Suprapubic skin (tissue), 4 donors: Measurements from ENCODE around the gene PYGO2. TPM values are rescaled to one million over a fixed set of nuclear protein-coding genes. Genes with fewer than 3 reads are reported as not detected.
A peak's percentile ranks its signal among the peaks of the same experiment; 100 is the strongest.
"Not testable (repeated sequence)": the region's sequence is repeated elsewhere in the genome, so short reads cannot be mapped to it uniquely, and the experiment has no call there.

ENCODE experiments used
- DNase-seq, 2 donors: peaks; one replicate each; pipeline ENCODE4 v3.0.0-alpha.2; 2019; ENCODE audit warnings: low spot score in 2 of 2
- H3K27ac ChIP-seq: fragments of 200-600 bp; sonication (generic); one replicate; pipeline ENCODE4 v1.5.1; 2019
- H3K27me3 ChIP-seq: fragments of 200-600 bp; sonication (generic); one replicate; pipeline ENCODE4 v1.5.1; 2019
- H3K36me3 ChIP-seq: fragments of 200-600 bp; sonication (generic); one replicate; pipeline ENCODE4 v1.5.1; 2019
- H3K4me1 ChIP-seq: fragments of 200-600 bp; sonication (generic); one replicate; pipeline ENCODE4 v1.5.1; 2019
- H3K4me3 ChIP-seq: fragments of 200-600 bp; sonication (generic); one replicate; pipeline ENCODE4 v1.5.1; 2019; ENCODE audit warnings: mild to moderate bottlenecking
- H3K9me3 ChIP-seq: fragments of 200-600 bp; sonication (generic); one replicate; pipeline ENCODE4 v1.5.1; 2019
- EP300 ChIP-seq: sonication (generic); formaldehyde crosslinking; IDR thresholded peaks from one replicate; pipeline ENCODE4 v1.6.1; 2017; ENCODE audit warnings: antibody characterized with exemption
- POLR2A ChIP-seq, 2 donors: fragments of 450-650 bp; IDR thresholded peaks; one replicate each; pipeline ENCODE4 v1.6.1; 2017; ENCODE audit warnings: antibody characterized with exemption in 2 of 2, mild to moderate bottlenecking in 2 of 2, moderate library complexity in 2 of 2
- POLR2AphosphoS5 ChIP-seq, 3 donors: sonication (generic); formaldehyde crosslinking; IDR thresholded peaks; one replicate each; pipeline ENCODE4 v1.6.1; 2017; ENCODE audit warnings: antibody characterized with exemption in 3 of 3
- WGBS: methylation state at CpG from one replicate; pipeline ENCODE4 v1.1.5; 2018; 5-methylcytosine and 5-hydroxymethylcytosine counted together
- total RNA-seq, 4 donors: library from RNA; depleted of rRNA; stranded (reverse); fragments of >200 nt; gene quantifications; one replicate each; pipeline ENCODE4 v1.1.0, GENCODE V29; 2016
- TF ChIP-seq, protein P1 (sequence below), 2 donors: fragments of 200-600 bp in 1 of 2; fragments of 450-650 bp in 1 of 2; sonication (generic) in 1 of 2; IDR thresholded peaks; one replicate each; pipeline ENCODE4 v1.5.1; 2016 to 2019; ENCODE audit warnings: antibody characterized with exemption in 2 of 2, mild to moderate bottlenecking in 1 of 2, moderate library complexity in 1 of 2

The PYGO2 gene
- total RNA-seq, 4 donors from 2014 or later = 34.2 to 46.7 (median 35.3) TPM

DNA sequence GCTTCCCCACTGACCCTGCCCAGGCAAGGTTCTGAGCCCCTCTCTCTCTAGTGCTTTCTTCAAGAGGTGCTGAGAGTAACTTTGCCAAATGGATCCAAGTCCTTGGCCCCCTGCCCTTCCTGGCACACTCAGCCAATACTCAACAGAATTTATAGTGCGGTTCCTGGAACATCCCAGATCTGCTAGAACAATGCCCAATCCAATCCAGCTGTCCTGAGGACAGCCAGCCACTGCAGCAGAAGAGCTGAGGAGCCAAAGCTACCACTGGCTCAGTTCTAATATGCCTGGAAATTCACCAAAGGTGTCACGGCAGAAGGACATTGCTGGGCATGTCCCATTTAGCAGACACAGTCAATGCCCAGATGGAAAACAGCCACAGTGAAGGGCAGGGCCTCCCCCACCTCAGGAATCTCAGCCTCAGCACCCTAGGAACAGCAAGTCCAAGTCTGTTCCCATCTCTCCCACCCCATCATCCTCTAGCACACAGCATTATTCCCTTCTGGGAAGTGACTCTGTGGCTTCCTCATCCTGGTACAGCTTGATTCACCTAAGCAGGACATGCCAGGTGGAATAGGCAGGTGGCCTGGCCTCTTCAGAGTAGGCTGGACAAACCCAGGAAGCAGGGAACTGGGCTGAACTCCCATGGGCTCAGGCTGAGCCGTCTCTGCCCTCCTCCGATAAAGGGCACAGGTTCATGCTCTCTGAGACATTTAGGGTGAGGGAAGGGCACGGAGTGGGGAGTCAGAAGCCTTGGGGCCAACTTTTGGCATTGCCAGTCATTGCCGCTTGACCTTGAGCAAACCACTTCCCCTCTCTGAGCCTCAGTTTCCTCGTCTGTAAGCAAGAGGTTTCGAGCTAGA, 49.7 kb downstream of the PYGO2 start:
- TF ChIP-seq, protein P1, sequence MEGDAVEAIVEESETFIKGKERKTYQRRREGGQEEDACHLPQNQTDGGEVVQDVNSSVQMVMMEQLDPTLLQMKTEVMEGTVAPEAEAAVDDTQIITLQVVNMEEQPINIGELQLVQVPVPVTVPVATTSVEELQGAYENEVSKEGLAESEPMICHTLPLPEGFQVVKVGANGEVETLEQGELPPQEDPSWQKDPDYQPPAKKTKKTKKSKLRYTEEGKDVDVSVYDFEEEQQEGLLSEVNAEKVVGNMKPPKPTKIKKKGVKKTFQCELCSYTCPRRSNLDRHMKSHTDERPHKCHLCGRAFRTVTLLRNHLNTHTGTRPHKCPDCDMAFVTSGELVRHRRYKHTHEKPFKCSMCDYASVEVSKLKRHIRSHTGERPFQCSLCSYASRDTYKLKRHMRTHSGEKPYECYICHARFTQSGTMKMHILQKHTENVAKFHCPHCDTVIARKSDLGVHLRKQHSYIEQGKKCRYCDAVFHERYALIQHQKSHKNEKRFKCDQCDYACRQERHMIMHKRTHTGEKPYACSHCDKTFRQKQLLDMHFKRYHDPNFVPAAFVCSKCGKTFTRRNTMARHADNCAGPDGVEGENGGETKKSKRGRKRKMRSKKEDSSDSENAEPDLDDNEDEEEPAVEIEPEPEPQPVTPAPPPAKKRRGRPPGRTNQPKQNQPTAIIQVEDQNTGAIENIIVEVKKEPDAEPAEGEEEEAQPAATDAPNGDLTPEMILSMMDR (IDR thresholded peaks at IDR 0.05) = no peak
- no peaks in the 10 kb centered on the region for H3K36me3 ChIP-seq
- H3K27ac ChIP-seq = peak overlapping the region; percentile 65
- WGBS = 75% methylated on average over 4 of the region's 8 CpGs
- no peaks in the 10 kb centered on the region for H3K9me3 ChIP-seq
- H3K4me3 ChIP-seq = no peak overlapping the region
- DNase-seq = peak in 1 of 2 donors; percentile 64
- peaks cover 21% of the 10 kb centered on the region for H3K4me1 ChIP-seq
- no peaks in the 10 kb centered on the region for H3K27me3 ChIP-seq

DNA sequence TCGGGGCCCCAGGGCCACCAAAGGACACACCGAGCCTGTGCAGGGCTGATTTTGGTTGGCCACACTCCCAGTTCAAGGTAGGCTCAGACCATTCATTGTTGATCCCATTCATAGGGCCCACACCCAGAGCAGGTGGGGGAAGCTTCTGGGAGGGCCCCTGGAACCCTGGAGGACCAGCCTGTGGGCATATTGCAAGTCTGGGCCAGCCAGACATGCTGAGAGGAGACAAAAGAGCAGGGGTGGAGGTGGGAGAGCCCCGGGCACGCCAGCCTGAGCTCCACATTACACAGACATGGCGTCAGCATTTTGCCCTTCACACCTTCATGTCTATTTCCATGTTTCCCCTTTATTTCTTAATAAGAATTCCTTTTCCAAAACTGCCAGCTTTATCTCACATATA, 50.7 kb downstream of the PYGO2 start:
- Histone ChIP-seq H3K27me3 (no peaks in the 10 kb centered on the region), H3K9me3 (no peaks in the 10 kb centered on the region), H3K4me3 (no peak overlapping the region), H3K4me1 (peaks cover 21% of the 10 kb centered on the region), H3K36me3 (no peaks in the 10 kb centered on the region), H3K27ac (peak overlapping the region; percentile 44)
- TF ChIP-seq EP300 (no peak), POLR2A (IDR thresholded peaks at IDR 0.05) (no peak), POLR2AphosphoS5 (IDR thresholded peaks at IDR 0.05) (no peak)
- TF ChIP-seq, protein P1 (IDR thresholded peaks at IDR 0.05) = no peak
- peak in 1 of 2 donors; percentile 33 for DNase-seq
- 55% methylated on average over 5 of the region's 5 CpGs for WGBS

GRCh38 chr1:154908937-154909336, 52.6 kb downstream of the PYGO2 start:
- WGBS = 87% methylated on average over 5 of the region's 5 CpGs
- Histone ChIP-seq H3K36me3 (no peaks in the 10 kb centered on the region), H3K9me3 (no peaks in the 10 kb centered on the region), H3K27ac (no peak overlapping the region), H3K4me1 (peaks cover 19% of the 10 kb centered on the region), H3K4me3 (no peak overlapping the region), H3K27me3 (no peaks in the 10 kb centered on the region)
- TF ChIP-seq POLR2AphosphoS5 (IDR thresholded peaks at IDR 0.05) (no peak), EP300 (no peak), POLR2A (IDR thresholded peaks at IDR 0.05) (no peak)
- TF ChIP-seq, protein P1 (IDR thresholded peaks at IDR 0.05) = no peak
- DNase-seq = peak in 1 of 2 donors; percentile 19

DNA sequence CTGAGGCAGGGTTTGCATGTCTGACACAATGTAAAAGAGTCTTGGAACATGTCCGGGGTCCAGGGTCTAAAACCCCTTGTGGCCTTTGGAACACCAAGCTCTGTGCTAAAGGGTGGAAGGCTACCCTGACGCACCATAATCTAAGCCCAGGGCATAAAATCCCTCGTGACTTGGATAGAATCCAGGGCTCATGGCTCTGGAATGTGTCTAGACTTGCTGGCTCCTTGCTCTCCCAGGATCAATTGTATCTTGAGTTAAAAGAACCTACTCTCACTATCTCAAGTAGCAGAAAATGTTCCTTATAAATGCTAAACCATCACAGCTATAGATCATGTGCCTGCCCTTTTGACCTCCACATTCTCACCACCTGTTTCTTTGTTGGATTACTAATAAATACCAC, 53.5 kb downstream of the PYGO2 start:
- peaks cover 15% of the 10 kb centered on the region for H3K4me1 ChIP-seq
- H3K27me3 ChIP-seq, H3K4me3 ChIP-seq, H3K27ac ChIP-seq, H3K36me3 ChIP-seq, H3K9me3 ChIP-seq: not testable (repeated sequence)
- WGBS = 55% methylated on average over 3 of the region's 3 CpGs
- peak in 1 of 2 donors; percentile 33 for DNase-seq

Other genes with a start within 250 kb of the PYGO2 start
- under 1 TPM; 0.30 to 0.72 (median 0.37) TPM for gene KCNN3, start 91.5 kb downstream of the PYGO2 start, total RNA-seq
- gene PMVK, start 25.1 kb downstream of the PYGO2 start, total RNA-seq = 10 to 100 TPM; 19.3 to 38.0 (median 28.8) TPM
- gene PBXIP1, start 5.7 kb downstream of the PYGO2 start, total RNA-seq = 10 to 100 TPM; 41.4 to 67.4 (median 61.3) TPM
- gene SHC1, start 9.0 kb upstream of the PYGO2 start, total RNA-seq = 100 to 1,000 TPM in 1 of 4 donors, 10 to 100 TPM in 3; 54.5 to 102 (median 69.5) TPM
- 10 to 100 TPM; 37.8 to 55.4 (median 49.7) TPM for gene CKS1B, start 12.9 kb upstream of the PYGO2 start, total RNA-seq
- gene FLAD1, start 21.6 kb upstream of the PYGO2 start, total RNA-seq = 10 to 100 TPM; 42.0 to 59.7 (median 52.3) TPM
- gene LENEP, start 31.8 kb upstream of the PYGO2 start, total RNA-seq = 1 to 10 TPM in 1 of 4 donors, not detected in 3; 3.0 TPM
- gene ZBTB7B, start 41.0 kb upstream of the PYGO2 start, total RNA-seq = 100 to 1,000 TPM; 238 to 243 (median 239) TPM
- 10 to 100 TPM; 13.4 to 36.0 (median 14.5) TPM for gene DCST2, start 72.0 kb upstream of the PYGO2 start, total RNA-seq
- 1 to 10 TPM in 3 of 4 donors, under 1 TPM in 1; 0.55 to 8.2 (median 2.8) TPM for gene DCST1, start 72.0 kb upstream of the PYGO2 start, total RNA-seq
- gene ADAM15, start 89.5 kb upstream of the PYGO2 start, total RNA-seq = 100 to 1,000 TPM; 304 to 327 (median 321) TPM
- gene EFNA4, start 102.0 kb upstream of the PYGO2 start, total RNA-seq = 10 to 100 TPM; 22.4 to 44.2 (median 28.7) TPM
- 100 to 1,000 TPM in 1 of 4 donors, 10 to 100 TPM in 3; 28.8 to 104 (median 77.6) TPM for gene EFNA3, start 117.1 kb upstream of the PYGO2 start, total RNA-seq
- 100 to 1,000 TPM in 3 of 4 donors, 10 to 100 TPM in 1; 88.9 to 198 (median 120) TPM for gene EFNA1, start 166.1 kb upstream of the PYGO2 start, total RNA-seq
- 10 to 100 TPM; 27.9 to 56.1 (median 32.6) TPM for gene SLC50A1, start 174.1 kb upstream of the PYGO2 start, total RNA-seq
- 10 to 100 TPM; 23.7 to 43.7 (median 30.2) TPM for gene DPM3, start 178.7 kb upstream of the PYGO2 start, total RNA-seq
- gene KRTCAP2, start 211.5 kb upstream of the PYGO2 start, total RNA-seq = 100 to 1,000 TPM in 2 of 4 donors, 10 to 100 TPM in 2; 77.1 to 180 (median 113) TPM
- under 1 TPM in 2 of 4 donors, not detected in 2; 0.34 to 0.80 TPM for gene TRIM46, start 212.1 kb upstream of the PYGO2 start, total RNA-seq
- gene THBS3, start 246.1 kb upstream of the PYGO2 start, total RNA-seq = 10 to 100 TPM; 21.4 to 90.8 (median 26.7) TPM
- 10 to 100 TPM; 19.8 to 51.7 (median 36.9) TPM for gene MTX1, start 246.9 kb upstream of the PYGO2 start, total RNA-seq